Hematopoietic multipotent progenitor cell treated with erythropoietin and hydrocortisone succinate and interleukin-3 and kit ligand, for 8 days (in vitro differentiated cells): ENCODE measurements around the gene SLCO1B3.
"Not testable (repeated sequence)": the region's sequence is repeated elsewhere in the genome, so short reads cannot be mapped to it uniquely, and the experiment has no call there.

Source experiments
- DNase-seq: peaks from one replicate; pipeline ENCODE4 v3.0.0-alpha.2; 2015

Gene SLCO1B3, protein sequence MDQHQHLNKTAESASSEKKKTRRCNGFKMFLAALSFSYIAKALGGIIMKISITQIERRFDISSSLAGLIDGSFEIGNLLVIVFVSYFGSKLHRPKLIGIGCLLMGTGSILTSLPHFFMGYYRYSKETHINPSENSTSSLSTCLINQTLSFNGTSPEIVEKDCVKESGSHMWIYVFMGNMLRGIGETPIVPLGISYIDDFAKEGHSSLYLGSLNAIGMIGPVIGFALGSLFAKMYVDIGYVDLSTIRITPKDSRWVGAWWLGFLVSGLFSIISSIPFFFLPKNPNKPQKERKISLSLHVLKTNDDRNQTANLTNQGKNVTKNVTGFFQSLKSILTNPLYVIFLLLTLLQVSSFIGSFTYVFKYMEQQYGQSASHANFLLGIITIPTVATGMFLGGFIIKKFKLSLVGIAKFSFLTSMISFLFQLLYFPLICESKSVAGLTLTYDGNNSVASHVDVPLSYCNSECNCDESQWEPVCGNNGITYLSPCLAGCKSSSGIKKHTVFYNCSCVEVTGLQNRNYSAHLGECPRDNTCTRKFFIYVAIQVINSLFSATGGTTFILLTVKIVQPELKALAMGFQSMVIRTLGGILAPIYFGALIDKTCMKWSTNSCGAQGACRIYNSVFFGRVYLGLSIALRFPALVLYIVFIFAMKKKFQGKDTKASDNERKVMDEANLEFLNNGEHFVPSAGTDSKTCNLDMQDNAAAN

DNA sequence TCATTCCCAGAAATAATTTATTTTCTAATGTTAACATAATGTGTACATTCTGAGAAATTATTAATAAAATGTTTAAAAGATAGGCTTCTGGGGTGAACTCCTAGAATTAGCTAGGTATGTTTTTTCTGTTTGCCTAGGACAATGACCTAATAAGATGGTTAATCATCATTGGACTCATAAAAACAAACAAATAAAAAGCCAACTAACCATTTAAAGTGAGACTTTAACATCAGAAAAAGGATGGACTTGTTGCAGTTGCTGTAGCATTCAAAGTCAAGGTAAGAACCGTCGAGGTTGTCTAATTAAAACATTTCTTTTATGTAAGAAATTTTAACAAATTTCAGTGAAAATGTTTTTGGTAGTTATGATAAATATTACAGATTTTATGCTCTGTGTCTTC is at the start of gene SLCO1B3:
TSS of gene SLCO1B3 (plus strand) at position 219 of the 400 bp plus-strand sequence. CDS start 5,034 bp downstream, outside the sequence.
- DNase-seq = no peak

DNA sequence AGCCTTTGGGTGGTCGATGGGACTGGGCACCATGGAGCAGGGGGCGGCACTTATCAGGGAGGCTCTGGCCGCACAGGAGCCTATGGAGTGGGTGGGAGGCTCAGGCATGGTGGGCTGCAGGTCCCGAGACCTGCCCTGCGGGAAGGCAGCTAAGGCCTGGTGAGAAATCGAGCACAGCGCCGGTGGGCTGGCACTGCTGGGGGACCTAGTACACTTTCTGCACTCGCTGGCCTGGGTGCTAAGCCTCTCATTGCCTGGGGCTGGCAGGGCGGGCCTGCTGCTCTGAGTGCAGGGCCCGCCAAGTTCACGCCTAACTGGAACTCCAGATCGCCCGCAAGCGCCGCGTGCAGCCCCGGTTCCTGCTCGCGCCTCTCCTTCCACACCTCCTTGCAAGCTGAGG is 33.1 kb upstream of the SLCO1B3 start:
- no peak for DNase-seq

DNA sequence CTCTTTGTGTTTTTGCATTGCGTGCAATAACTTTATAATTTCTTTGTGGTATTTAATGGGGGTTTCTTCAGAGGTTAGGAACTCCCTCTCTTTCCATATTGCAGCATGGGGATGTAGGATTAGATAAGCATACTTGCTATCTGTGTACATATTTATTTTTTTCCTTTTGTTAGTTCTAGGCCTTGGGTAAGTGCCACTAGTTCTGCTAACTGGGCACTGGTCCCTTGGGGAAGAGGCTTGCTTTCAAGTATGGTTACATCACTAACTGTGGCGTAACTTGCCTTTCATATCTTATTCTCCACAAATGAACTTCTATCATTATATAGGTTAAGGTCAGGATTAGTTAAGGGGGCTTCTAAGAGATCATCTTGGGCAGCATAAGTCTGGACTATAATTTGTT is 31.5 kb upstream of the SLCO1B3 start:
- DNase-seq = no peak

DNA sequence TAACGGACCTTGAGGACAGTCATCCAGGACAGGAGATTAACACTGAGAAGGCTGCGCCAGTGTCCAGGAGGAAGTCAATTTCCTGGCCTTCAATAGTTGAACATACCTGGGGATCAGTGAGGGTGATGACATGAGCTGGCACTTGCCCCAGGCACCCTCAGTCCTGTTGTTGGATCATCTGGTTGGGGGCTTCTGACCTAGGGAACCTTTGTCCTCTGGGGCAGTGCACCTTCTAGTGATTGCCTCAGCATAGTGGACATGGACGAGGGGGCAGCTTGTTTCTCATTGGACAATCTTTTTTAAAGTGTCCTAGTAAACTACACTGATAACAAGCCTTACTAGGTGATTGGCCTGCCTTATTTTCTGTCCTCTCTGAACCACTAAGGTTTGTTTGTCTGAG is 30.5 kb upstream of the SLCO1B3 start:
- not testable (repeated sequence) for DNase-seq

DNA sequence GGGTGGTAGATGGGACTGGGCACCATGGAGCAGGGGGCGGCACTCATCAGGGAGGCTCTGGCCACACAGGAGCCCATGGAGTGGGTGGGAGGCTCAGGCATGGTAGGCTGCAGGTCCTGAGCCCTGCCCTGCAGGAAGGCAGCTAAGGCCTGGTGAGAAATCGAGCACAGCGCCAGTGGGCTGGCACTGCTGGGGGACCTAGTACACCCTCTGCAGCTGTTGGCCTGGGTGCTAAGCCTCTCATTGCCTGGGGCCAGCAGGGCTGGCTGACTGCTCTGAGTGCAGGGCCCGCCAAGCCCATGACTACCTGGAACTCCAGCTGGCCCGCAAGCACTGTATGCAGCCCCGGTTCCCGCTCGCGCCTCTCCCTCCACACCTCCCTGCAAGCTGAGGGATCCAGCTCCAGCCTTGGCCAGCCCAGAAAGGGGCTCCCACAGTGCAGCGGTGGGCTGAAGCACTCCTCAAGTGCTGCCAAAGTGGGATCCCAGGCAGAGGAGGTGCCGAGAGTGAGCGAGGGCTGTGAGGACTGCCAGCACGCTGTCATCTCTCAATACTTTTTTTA is 26.6 kb upstream of the SLCO1B3 start:
- DNase-seq = not testable (repeated sequence)

DNA sequence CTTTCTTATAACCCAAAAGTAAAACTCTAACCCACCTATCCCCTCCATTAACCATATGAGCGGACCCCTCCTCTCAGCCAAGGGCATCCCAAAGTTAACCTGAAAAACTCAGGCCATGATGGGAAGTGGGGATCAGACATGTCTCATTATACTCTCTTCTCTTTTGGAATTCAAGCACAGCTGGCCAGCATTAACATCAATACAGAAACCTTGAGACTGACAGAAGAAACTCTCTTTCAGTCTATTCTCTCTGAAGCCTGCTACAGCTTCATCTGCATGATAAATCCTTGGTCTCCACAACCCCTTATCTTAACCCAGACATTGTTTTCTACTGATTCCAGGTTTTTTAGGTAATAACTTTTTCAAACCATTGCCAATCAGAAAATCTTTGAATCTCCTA is 17.5 kb upstream of the SLCO1B3 start:
- DNase-seq = no peak

DNA sequence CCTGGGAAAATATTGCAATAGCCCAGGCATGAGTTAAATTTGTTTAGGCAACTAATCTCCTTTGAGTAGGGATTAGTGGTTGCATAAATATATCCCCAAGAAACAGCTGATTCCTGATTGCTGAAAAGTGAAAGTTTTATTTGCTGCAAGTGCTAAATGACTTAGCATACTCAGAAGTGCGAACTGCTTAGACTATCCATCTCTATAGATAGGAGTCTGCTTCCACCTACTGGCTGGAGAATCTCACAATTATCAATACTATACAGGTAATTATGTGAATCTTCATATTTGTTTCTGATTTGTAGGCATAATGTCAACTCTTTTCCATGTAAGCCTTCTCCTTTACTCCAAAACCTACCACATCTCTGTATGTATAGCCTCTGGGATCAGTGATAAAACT is 12.0 kb upstream of the SLCO1B3 start:
- peak; percentile 13 for DNase-seq

DNA sequence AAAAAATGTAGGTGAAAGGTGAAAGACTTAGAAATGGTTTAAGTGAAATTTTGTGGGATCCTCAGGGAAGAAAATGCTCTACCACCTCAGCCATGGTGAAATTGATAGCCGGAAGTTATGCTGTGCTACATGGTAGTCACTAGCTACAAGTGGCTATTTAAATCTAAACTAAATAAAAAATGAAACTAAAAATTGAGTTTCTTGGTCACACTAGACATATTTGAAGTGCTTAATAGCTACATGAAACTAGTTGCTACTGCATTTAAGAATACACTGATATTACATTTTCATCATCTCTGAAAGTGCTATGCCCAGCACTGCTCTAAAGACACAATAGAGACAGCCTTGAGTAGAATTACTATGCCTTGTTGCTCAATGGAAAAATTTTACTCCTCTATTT is 10.3 kb upstream of the SLCO1B3 start:
- no peak for DNase-seq

DNA sequence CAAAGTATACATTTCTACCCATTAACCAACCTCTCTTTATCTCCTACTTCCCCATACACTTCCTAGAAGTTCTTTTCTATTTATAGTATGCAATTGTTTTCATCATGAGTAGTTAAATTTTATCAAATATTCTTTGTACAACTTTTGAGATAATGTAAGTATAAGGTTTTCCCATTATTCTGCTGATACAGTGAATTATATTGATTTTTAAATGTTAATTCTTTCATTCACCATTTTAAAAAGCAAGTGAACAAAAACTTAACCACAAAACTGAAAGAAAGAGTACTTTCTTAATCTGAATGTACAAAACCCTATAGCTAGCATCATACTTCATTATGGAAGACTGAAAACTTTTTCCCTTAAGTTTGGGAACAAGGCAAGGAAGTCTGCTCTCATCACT is 9.5 kb upstream of the SLCO1B3 start:
- no peak for DNase-seq

DNA sequence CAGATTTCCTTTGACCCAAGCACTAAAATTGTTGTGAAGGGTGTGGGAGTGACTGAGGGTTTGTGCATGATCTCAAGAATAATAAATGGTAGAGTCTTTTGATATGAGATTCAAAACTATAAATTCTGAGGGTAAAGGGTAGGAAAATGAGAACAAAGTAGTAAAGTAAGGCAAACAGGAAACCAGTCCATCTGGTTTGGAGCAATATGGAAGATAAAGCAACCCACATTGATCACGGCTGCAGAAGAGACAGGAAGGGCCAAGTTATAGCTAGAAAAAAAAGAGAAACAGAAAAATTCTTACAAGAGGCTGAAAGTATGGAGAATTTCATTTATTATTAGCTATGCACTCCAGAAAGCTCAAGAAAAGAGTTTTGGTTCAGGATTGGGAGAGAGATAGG is 4.6 kb upstream of the SLCO1B3 start:
- no peak for DNase-seq

DNA sequence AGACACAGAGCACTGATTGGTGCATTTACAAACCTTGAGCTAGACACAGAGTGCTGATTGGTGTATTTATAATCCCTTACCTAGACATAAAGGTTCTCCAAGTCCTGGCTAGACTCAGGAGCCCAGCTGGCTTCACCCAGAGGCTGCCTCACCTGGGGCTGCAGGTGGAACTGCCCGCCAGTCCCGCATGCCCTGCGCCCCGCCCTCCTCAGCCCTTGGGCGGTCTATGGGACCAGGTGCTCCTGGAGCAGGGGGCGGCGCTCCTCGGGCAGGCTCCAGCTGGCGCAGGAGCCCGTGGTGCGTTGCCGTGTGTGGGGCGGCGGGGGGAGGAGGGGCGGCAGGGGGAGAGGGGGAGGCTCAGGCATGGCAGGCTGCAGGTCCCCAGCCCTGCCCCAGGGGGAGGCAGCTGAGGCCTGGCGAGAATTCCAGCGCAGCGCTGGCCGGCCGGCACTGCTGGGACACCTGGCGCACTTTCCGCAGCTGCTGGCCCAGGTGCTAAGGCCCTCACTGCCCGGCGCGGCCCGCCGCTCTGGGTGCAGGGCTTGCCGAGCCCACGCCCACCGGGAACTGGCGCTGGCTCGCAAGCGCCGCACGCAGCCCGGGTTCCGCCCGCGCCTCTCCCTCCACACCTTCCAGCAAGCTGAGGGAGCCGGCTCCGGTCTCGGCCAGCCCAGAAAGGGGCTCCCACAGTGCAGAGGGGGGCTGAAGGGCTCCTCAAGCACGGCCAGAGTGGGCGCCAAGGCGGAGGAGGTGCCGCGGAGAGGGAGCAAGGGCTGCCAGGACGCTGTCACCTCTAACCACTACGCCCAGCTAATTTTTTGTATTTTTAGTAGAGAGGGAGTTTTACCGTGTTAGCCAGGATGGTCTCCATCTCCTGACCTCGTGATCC is 3.1 kb upstream of the SLCO1B3 start:
- DNase-seq = no peak

DNA sequence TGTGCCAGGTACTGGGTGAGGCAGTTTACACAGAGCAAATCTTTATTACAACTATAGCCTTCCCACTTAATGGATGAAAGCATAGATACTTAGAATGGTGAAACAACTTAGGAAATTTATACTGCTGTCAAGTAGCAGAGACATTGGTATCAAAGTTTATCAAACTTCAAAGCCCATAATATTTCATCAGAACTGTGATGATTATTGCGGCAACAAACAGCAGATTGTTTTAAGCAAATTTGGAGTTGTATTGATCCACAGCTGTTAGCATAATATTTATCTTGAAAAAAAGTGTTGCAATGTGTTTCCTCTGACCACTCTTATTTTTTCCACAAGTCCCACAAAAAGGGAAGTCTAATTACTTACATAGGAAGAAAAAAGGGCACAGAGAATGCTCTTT is 2.0 kb upstream of the SLCO1B3 start:
- DNase-seq = no peak

DNA sequence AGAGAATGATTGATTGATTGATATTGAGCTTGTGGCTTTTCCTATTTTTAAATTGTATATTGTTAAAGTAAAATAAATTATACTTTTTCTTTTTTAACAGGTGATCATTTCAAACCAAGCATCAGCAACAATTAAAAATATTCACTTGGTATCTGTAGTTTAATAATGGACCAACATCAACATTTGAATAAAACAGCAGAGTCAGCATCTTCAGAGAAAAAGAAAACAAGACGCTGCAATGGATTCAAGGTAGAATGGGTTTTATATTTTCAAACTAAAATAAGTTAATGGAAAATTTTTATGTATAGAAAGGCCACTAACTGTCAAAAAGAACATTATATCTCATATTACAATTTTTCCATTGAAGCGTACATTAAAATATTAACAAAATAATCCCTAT is 5.1 kb downstream of the SLCO1B3 start:
- no peak for DNase-seq

DNA sequence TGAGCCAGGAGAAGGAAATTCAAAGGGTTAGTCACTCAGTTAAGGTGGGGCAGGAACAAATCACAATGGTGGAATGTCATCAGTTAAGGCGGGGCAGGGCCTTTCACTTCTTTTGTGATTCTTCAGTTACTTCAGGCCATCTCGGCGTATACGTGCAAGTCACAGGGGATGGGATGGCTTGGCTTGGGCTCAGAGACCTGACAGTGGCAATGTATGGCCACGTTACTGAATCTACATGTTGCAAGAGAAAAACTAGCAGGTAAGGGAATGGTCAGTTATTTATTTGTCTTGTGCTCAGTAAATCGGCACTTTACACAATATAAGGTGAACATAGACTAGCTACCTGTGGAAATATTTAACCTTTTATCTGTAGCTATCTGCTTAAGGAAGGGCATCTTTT is 11.9 kb downstream of the SLCO1B3 start:
- DNase-seq = no peak

DNA sequence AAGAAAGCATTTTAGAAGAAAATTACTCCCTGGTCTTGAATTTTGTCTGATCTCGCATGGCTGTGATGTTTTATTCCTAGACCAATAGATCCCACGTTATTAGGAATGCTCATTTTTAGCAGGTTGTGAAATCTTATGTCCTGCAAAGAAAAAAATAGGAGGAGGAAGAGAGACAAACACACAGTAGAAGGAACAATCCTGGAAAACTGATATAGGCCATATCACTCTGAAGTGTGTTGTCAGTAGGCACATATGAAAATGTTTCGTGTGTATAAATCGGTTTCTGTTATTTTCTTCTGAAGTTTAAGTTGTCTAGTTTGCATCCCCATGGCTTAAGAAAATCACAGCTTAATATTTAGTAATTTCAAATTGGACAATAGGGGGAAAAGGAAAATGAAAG is 12.4 kb downstream of the SLCO1B3 start:
- no peak for DNase-seq

DNA sequence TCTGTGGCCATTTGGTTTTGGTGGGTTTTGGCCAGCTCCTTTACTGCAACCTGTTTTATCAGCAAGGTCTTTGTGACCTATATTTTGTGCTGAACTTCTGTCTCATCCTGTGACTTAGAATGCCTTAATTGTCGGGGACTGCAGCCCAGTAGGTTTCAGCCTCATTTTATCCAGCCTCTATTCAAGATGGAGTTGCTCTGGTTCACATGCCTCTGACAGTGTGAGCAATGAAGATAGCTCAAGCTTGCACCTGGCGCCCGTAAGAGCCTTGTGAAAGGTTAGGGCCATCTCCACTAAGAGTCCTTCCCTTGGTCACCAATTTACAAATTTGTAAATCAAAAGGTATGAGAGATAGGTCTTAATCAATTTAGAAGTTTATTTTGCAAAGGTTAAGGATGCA is 19.4 kb downstream of the SLCO1B3 start:
- DNase-seq = no peak

DNA sequence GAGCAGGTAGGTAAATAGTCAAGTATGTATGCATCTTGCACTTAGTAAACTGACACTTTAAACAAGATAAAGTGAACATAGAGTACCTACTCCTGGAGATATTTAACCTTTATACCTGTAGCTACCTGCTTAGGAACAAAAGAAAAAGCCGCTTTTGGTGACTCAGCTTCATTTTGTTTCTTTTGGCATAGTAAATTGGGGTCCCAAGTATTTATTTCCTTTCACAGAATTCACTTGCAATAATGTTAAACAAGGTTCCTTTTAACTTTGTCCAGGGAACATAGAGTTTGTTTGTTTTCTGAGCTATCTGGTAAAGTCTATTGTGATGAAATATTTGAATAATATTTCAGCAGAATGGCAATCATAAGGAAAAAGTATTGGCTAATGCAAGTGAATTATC is 20.0 kb downstream of the SLCO1B3 start:
- DNase-seq = no peak

DNA sequence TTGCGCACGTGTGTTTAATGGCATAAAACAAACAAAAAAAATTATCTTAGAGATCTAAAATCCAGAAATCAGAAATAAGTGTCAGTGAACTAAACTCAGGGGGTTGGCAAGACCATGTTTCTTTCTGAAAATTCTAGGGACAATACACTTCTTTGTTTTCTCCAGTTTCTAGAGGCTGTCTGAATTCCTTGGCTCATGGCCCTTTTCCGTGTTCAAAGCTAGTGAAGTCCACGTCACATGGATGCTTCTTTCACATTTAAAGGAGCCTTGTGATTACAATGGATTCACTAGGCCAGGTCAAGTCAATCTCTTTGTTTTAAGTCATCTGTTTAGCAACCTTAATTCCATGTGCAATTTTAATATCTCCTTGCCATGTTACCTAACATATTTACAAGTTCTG is 22.4 kb downstream of the SLCO1B3 start:
- DNase-seq = no peak

DNA sequence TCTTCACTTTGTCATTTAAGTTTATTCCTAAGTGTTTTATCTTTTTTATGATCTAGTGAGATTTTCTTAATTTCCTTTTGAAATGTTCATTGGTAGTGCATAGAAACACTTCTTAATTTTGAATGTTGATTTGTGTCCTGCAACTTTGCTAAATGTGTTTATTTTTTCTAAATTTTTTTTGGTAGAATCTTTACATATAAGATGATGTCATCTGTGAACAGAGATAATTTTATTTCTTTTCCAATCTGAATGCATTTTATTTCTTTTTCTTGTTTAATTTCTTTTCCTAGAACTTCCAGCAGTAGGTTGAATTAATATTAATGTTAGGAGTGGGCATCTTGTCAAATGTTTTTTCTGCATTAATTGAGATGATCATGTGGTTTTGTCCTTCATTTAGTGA is 42.1 kb downstream of the SLCO1B3 start:
- DNase-seq = no peak

DNA sequence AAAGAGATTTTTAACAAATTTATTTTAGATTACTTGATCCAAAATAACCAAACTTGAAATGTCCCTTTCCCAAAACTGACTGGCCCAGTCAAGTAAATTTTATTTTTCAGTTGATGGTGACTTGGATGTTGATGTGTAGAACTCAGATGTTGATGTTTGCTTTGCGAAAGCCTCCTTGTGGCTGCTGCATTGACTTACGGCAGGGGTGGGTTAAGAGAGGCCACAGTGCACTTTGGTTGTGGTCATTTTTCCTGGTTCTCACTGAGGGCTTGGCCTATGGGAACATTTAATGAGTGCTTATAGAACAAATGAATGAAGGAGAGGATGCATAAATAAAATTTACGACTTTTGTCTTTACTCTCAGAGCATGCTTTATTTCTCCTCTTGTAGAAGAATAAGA is 52.6 kb downstream of the SLCO1B3 start:
- no peak for DNase-seq

DNA sequence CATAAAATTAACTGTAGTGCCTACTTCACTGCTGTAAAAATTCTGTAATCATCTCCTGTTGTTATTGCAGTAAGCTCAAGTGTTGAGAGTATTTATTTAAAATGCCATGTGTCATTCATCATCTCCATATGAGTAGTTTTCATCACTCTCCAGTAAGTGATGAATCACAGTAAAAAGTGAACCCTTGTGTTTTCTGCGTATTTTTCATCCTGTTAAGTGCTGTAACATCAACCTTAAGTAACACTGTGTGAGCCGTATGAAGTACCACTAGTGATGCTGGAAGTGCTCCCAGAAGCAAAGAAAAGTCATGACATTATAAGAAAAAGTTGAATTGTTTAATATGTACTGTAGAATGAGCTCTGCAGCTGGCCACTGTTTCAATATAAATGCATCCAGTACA is 55.4 kb downstream of the SLCO1B3 start:
- DNase-seq = no peak

DNA sequence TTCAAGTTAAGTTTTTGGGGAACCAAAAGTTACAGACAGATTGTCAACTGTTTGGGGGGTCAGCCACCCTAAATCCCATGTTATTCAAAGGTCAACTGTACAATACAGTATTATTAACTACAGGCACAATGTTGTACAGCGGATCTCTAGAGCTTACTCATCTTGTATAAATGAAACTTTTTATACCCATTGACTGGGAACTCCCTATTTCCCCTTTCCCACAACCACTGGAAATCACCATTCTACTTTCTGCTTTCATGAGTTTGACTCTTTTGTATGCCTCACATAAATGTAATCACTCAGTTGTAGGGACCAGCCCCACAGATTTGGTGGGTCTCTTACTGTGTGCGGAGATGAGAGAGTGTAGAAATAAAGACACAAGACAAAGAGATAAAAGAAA is 57.8 kb downstream of the SLCO1B3 start:
- DNase-seq = no peak

DNA sequence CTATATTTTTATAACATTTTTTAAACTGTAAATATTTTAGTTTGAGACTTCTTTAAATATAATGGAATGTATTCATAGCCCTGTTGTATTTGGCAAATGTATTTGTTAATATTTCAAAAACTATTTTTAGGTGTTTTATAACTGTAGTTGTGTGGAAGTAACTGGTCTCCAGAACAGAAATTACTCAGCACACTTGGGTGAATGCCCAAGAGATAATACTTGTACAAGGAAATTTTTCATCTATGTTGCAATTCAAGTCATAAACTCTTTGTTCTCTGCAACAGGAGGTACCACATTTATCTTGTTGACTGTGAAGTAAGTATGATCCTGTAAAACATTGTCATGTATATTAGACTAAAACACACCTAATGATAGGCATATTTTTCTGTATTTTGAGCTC is 72.8 kb downstream of the SLCO1B3 start:
- no peak for DNase-seq
